Measurements from ENCODE around the gene SERPINB12.

SERPINB12 gene

GRCh38 chr18:63542069-63542468 lies at the start of gene SERPINB12:
TSS of gene SERPINB12 (plus strand) at chr18:63542369. CDS start at chr18:63556160, 13,791 bp downstream.
- H3K4me1 ChIP-seq, result no peaks in the 10 kb centered on the region
- no peaks in the 10 kb centered on the region for H3K36me3 ChIP-seq (ENCODE audit: control insufficient read depth, insufficient read depth, low read length)
- no peak within 1 kb of the TSS for H3K4me2 ChIP-seq (ENCODE audit: low read length)
- TF ChIP-seq CTCF (IDR thresholded peaks at IDR 0.05), result no peak
- no peaks in the 10 kb centered on the region for H3K9me3 ChIP-seq (ENCODE audit: control insufficient read depth, low read length)
- H3K27ac ChIP-seq, result no peak within 1 kb of the TSS
- H3K9ac ChIP-seq, result no peak within 1 kb of the TSS
- no peak within 1 kb of the TSS for H2AFZ ChIP-seq
- H3K4me3 ChIP-seq (ENCODE audit: low read depth, low read length), result no peak within 1 kb of the TSS
- H3K79me2 ChIP-seq, result no peaks in the 10 kb centered on the region
- no peaks in the 10 kb centered on the region for H3K27me3 ChIP-seq (ENCODE audit: control insufficient read depth, insufficient read depth, low read length)

GRCh38 chr18:63492851-63493250 lies 49.3 kb upstream of the SERPINB12 start:
- Histone ChIP-seq H3K79me2 (no peaks in the 10 kb centered on the region), H3K27ac (no peak overlapping the region), H3K4me2 (ENCODE audit: low read length) (no peak overlapping the region), H3K9ac (no peak overlapping the region), H3K27me3 (ENCODE audit: control insufficient read depth, insufficient read depth, low read length) (no peaks in the 10 kb centered on the region), H3K4me1 (no peaks in the 10 kb centered on the region), H3K9me3 (ENCODE audit: control insufficient read depth, low read length) (no peaks in the 10 kb centered on the region), H3K36me3 (ENCODE audit: control insufficient read depth, insufficient read depth, low read length) (no peaks in the 10 kb centered on the region), H3K4me3 (ENCODE audit: low read depth, low read length) (no peak overlapping the region), H2AFZ (no peak overlapping the region)
- no peak for TF ChIP-seq CTCF (IDR thresholded peaks at IDR 0.05)

- H2AFZ ChIP-seq, result no peak overlapping the region
- H3K9me3 ChIP-seq (ENCODE audit: control insufficient read depth, low read length), result no peaks in the 10 kb centered on the region
- H3K79me2 ChIP-seq, result no peaks in the 10 kb centered on the region
- H3K4me3 ChIP-seq (ENCODE audit: low read depth, low read length), result no peak overlapping the region
- H3K4me1 ChIP-seq, result no peaks in the 10 kb centered on the region
- no peak overlapping the region for H3K9ac ChIP-seq
- no peak for TF ChIP-seq CTCF (IDR thresholded peaks at IDR 0.05)
- no peaks in the 10 kb centered on the region for H3K27me3 ChIP-seq (ENCODE audit: control insufficient read depth, insufficient read depth, low read length)
- no peak overlapping the region for H3K27ac ChIP-seq
- no peaks in the 10 kb centered on the region for H3K36me3 ChIP-seq (ENCODE audit: control insufficient read depth, insufficient read depth, low read length)
- H3K4me2 ChIP-seq (ENCODE audit: low read length), result no peak overlapping the region
These were observed 46.5 kb upstream of the SERPINB12 start for GRCh38 chr18:63495675-63496074.

- no peaks in the 10 kb centered on the region for H3K4me1 ChIP-seq
- H2AFZ ChIP-seq, result no peak overlapping the region
- H3K4me2 ChIP-seq (ENCODE audit: low read length), result no peak overlapping the region
- no peak overlapping the region for H3K9ac ChIP-seq
- no peaks in the 10 kb centered on the region for H3K79me2 ChIP-seq
- H3K9me3 ChIP-seq (ENCODE audit: control insufficient read depth, low read length), result no peaks in the 10 kb centered on the region
- no peak for TF ChIP-seq CTCF (IDR thresholded peaks at IDR 0.05)
- H3K36me3 ChIP-seq (ENCODE audit: control insufficient read depth, insufficient read depth, low read length), result no peaks in the 10 kb centered on the region
- no peaks in the 10 kb centered on the region for H3K27me3 ChIP-seq (ENCODE audit: control insufficient read depth, insufficient read depth, low read length)
- H3K4me3 ChIP-seq (ENCODE audit: low read depth, low read length), result no peak overlapping the region
- no peak overlapping the region for H3K27ac ChIP-seq
These were observed 36.4 kb upstream of the SERPINB12 start for GRCh38 chr18:63505566-63506335.

- H3K27me3 ChIP-seq (ENCODE audit: control insufficient read depth, insufficient read depth, low read length), result no peaks in the 10 kb centered on the region
- no peak overlapping the region for H3K4me2 ChIP-seq (ENCODE audit: low read length)
- H3K4me1 ChIP-seq, result no peaks in the 10 kb centered on the region
- H3K79me2 ChIP-seq, result no peaks in the 10 kb centered on the region
- TF ChIP-seq CTCF (IDR thresholded peaks at IDR 0.05), result no peak
- H3K27ac ChIP-seq, result no peak overlapping the region
- no peak overlapping the region for H2AFZ ChIP-seq
- H3K4me3 ChIP-seq (ENCODE audit: low read depth, low read length), result no peak overlapping the region
- no peak overlapping the region for H3K9ac ChIP-seq
- no peaks in the 10 kb centered on the region for H3K9me3 ChIP-seq (ENCODE audit: control insufficient read depth, low read length)
- no peaks in the 10 kb centered on the region for H3K36me3 ChIP-seq (ENCODE audit: control insufficient read depth, insufficient read depth, low read length)
These were observed 35.9 kb upstream of the SERPINB12 start for GRCh38 chr18:63506336-63506646.

Data from parathyroid adenoma (tissue), 2 donors.